ENCODE data around the gene PDE8B. TPM values are rescaled to one million over a fixed set of nuclear protein-coding genes. Genes with fewer than 3 reads are reported as not detected.
"Not testable (repeated sequence)": the region's sequence is repeated elsewhere in the genome, so short reads cannot be mapped to it uniquely, and the experiment has no call there.

The PDE8B gene
- total RNA-seq, 1 donor from 2014 or later: 3.6 TPM

GRCh38 chr5:77448831-77449230 lies 238.4 kb downstream of the PDE8B start:
- ATAC-seq (no peak), DNase-seq (ENCODE audit: low spot score) (no peak)
- intact Hi-C loops (cut with DNase I): no loop called here

GRCh38 chr5:77449277-77449676 lies 238.8 kb downstream of the PDE8B start:
- ATAC-seq: peak; percentile 73

GRCh38 chr5:77449981-77450380 lies 239.5 kb downstream of the PDE8B start:
- ATAC-seq (no peak), DNase-seq (ENCODE audit: low spot score) (no peak)
- intact Hi-C loops (cut with DNase I): no loop called here

More at GRCh38 chr5:77449277-77449676, 238.8 kb downstream of the PDE8B start:
- intact Hi-C loops (cut with DNase I): no loop called here
- no peak for DNase-seq (ENCODE audit: low spot score)

- no peak for DNase-seq (ENCODE audit: low spot score)
- ATAC-seq: no peak
- intact Hi-C loops (cut with DNase I): no loop called here
Measured at GRCh38 chr5:77452351-77452750, 241.9 kb downstream of the PDE8B start.

GRCh38 chr5:77454123-77454522 lies 243.6 kb downstream of the PDE8B start:
- DNase-seq (ENCODE audit: low spot score) (no peak), ATAC-seq (no peak)
- intact Hi-C loops (cut with DNase I): no loop called here

GRCh38 chr5:77461287-77461686 lies 250.8 kb downstream of the PDE8B start:
- intact Hi-C loops (cut with DNase I): no loop called here
- no peak for ATAC-seq
- no peak for DNase-seq (ENCODE audit: low spot score)

- DNase-seq (ENCODE audit: low spot score): no peak
- intact Hi-C loops (cut with DNase I): no loop called here
- no peak for ATAC-seq
Measured at GRCh38 chr5:77463905-77464304, 253.4 kb downstream of the PDE8B start.

- DNase-seq (ENCODE audit: low spot score); ATAC-seq; intact Hi-C loops (cut with DNase I): not testable (repeated sequence)
Measured at GRCh38 chr5:77468875-77469274, 258.4 kb downstream of the PDE8B start.

GRCh38 chr5:77475041-77475440 lies 264.6 kb downstream of the PDE8B start:
- DNase-seq (ENCODE audit: low spot score); intact Hi-C loops (cut with DNase I); ATAC-seq: not testable (repeated sequence)

Other genes with a start within 250 kb of the PDE8B start
- gene AGGF1, start 180.3 kb upstream of the PDE8B start, total RNA-seq: 18.1 TPM
- 7.6 TPM for gene ZBED3, start 123.4 kb upstream of the PDE8B start, total RNA-seq